MM.1S (cell line): ENCODE data around the gene GP1BA.

Experiments used
- CTCF ChIP-seq: fragments of 300-600 bp; sonication (generic); IDR thresholded peaks from 2 replicates; pipeline ENCODE4 v1.5.1; 2016; ENCODE audit warnings: antibody characterized with exemption, low read length, mixed read lengths
- EZH2 ChIP-seq: fragments of 300-600 bp; sonication (generic); optimal IDR thresholded peaks from 2 replicates; pipeline ENCODE3; 2017; ENCODE audit warnings: low read depth, mild to moderate bottlenecking, antibody characterized with exemption, low read length, mixed read lengths

- TF ChIP-seq EZH2 (no peak), CTCF (no peak)
These were observed 40.4 kb upstream of the GP1BA start for GRCh38 chr17:4891411-4892410.
